HG02943 (cell line): Measurements from ENCODE around the gene FBXO10.

Source experiments
- ATAC-seq: cut with Tn5 transposase; IDR thresholded peaks from one replicate; pipeline ENCODE4 v1.9.1; 2021; ENCODE audit warnings: mild to moderate bottlenecking, low read depth, moderate library complexity; ENCODE audit not compliant: unreplicated experiment

FBXO10 gene

DNA sequence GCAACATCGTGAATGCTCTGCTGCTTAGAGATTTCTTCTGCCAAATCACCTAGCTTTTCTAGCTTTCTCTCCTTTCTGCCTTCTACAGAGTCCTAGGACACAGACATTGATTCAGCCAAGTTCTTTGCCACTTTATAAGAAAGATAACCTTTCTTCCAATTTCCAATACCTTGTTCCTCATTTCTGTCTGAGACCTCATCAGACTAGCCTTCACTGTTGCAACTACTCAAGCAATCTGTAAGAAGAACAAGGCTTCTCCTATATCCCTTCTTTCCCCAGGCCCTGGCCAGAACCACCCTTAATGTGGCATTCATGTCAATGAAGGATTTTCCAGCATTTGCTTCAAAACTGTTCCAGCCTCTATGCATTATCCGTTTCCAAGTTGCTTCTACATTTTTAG is 24.3 kb downstream of the FBXO10 start:
- no peak for ATAC-seq

DNA sequence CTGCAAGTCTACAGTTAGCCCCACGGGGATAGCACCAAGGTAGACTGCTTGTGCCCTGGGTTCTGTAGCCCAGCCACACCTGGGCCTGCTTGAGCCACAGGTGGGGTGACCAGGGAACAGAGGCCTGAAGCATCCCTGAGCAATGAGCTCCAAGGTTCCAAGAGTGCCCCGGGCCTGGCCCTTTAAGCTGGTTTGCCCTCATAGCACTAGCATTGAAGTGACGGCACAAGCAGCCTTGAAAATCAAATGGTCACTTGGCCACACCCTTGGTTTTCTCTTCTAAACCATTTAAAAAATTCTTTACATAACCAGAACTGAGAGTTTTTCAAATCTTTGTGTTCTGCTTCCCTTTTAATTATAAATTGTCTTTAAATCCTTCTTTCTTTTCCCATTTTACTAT is 24.7 kb downstream of the FBXO10 start:
- ATAC-seq: no peak

DNA sequence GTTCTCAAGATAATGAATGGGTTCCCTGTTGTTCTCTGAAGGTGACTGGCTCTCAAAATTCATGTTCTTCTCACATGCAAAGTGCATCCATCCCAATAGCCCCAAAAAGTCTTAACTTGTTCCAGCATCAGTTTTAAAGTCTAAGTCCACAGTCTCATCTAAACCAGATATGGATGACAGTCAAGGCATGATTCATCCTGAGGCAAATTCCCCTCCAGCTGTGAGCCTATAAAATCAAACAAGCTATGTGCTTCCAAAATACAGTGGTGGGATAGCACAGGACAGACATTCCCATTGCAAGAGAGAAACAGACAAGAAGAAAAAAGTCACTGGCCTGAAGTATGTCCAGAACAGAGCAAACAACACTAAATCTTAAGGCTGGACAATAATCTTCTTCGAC is 25.4 kb downstream of the FBXO10 start:
- no peak for ATAC-seq

DNA sequence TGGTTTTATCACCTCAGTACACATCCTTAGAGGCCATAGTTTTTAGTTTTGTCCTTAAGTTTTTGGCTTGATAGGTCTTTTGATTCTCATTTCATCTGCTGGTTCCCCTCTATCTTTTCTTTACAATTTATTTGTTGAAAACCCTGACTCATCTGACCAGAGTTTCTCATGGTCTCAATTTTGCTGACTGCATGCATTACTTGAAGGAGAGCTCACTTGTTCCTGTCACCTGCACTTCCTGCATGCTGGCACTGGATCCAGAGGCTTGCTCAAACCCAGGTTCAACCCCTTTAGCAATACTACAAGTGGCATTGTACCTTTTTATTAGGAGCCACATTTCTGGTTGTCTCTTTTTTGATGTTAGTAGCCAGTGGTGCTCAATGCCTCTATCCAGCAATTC is 26.7 kb downstream of the FBXO10 start:
- ATAC-seq: no peak

DNA sequence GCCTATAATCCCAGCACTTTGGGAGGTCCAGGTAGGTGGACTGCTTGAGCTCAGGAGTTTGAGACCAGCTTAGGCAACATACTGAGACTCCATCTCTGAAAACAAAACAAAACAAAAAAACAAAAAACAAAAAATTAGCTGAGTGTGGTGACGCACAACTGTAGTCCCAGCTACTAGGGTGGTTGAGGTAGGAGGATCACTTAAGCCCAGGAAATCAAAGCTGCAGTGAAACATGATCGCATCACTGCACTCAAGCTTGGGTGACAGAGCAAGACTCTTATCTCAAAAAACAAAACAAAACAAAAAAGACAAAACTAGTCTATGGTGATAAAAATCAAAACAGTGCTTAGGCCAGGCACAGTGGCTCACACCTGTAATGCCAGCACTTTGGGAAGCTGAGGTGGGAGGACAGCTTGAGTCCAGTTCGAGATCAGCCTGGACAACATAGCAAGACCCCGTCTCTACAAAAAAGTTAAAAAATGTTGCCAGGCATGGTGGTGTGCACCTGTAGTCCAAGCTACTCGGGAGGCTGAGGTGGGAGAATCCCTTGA is 28.8 kb downstream of the FBXO10 start:
- no peak for ATAC-seq

DNA sequence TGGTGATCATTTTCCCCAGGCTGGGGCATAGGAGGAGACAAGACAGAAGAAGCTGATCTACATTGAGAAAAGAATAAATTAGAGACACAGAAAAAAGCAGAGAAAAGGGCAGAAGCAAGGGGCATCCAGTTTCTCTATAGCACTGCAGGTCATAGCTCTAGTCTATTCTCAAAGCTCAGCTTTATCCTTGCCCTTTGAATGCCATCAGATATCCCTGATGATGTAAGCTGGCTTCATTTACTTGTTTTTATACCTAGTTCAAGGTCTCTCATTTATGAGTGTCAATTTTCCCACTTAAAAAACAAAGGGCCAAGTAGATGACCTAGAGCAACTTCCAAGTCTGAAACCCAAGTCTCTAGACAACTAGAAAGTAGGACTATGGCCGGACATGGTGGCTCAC is 32.7 kb downstream of the FBXO10 start:
- no peak for ATAC-seq

DNA sequence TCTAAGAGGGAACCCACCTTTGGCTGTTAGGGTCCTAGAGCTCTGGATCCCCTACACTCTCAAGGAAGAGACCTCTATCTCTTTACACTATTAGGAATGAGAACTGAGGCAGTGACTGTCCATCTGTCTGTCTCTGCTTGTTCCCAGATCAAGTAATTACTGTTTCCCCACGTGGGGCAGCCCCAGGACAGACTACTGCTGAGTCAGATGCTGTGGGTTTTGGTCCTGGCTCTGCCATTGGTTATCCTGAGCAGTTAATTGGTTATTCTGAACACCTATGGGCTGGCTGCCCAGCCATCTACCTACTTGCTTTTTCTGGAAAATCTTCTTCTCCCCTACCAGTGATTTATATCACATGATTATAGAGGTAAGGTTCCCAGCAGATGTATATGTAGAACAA is 33.3 kb downstream of the FBXO10 start:
- ATAC-seq: no peak

DNA sequence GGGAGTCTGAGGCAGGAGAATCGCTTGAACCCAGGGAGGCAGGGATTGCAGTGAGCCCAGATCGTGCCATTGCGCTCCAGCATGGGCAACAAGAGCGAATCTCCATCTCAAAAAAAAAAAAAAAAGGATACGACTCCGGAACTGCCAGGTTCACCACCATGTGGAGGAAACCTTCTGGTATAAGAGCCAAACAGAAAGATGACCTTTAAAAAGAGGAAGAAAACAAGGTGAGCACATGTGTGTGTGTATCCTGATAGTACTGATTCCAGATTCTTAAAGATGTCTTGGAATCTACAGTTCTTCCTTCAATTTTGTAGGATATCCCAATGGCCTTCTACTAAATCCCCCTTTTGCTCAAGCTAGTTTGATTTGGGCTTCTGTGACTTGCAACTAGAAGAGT is 33.7 kb downstream of the FBXO10 start:
- ATAC-seq: no peak

DNA sequence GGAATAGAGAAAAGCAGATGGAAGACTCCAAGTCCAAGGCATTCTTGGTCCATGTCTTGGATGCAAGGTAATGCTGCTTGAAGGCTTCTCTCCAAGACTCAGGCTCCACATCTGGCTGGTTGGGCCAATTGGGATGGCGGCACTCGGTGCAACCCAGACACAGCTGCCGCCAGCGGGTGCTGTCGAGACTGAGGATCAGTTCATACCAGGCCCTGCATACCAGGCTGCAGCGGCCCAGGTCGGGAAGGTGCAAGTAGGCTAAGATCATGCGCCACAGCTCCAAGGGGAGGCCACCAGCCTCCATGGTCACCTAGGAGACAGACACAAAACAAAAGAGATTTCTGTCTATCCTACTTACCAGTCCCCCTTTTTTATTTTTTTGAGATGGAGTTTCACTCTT is 34.7 kb downstream of the FBXO10 start:
- no peak for ATAC-seq

DNA sequence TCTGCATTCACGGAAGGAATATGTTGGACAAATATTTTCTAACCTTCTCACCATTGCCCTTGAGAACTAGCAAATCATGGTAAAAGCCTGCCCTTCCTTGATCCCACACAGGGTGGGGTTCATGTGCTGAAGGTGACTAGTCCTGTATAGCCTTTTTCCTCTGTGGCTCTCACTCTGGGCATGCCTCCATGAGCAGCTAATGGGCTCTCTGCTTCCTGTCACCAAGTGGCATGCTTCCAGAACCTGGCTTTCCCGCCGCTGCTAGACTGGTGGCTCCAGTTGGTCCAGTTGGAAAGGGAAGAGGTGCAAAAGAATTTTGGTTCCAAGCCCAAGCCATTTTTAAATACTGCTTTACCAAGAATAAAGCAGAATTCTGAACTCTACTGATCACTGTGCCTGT is 35.5 kb downstream of the FBXO10 start:
- ATAC-seq: no peak

DNA sequence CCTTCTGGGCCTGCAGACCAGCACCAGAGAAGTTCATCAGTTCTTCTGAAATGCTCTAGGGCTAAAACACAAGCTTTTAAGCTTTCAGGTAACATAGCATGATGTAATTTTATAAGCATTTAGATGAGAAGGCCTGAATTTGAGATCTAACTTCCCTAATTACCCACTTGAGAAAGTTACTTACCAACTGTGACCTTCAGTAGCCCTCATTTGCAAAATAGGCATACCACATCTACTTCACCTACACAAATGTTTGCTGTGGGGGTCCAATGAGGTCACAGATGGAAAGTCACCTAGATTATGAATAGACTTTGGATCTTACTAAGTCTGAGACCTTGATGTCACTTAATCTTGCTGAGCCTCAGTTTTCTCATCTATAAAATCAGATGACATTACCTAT is 36.5 kb downstream of the FBXO10 start:
- ATAC-seq: no peak

DNA sequence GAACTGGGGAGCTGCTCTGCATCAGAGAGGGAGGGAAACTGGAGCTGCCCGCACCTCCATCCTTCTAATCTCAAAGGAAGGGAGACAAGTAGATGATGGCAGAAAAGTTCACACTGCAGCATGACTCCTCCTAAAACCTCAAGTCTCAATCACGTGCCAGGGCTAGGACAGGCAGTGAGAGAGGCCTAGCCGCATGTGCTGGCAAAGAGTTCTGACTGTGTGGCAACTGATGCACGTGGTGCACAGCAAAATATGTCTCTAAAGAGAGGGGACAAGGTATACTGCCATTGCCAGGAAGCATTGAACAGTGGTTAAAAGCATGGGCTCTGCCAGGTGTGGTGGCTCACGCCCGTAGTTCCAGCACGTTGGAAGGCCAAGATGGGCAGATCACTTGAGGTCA is 38.1 kb downstream of the FBXO10 start:
- ATAC-seq: no peak

DNA sequence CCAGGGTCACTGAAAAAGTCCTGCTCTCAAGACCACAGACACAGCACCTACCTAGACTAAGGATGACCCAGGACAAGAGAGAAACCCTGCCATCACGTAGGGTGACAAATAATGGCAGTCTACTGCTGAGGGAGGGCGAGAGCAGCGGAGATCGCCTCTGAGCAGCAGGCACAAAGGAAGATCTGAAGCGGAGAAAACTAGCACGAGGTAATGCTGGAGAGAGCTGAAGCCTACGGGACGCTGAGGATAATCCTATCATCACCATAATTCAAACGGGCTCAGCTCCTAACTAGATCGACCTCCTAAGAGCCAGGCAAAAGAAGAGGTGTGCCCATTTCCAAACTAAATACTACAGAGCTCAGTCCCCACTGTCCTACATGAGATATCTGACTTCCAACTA is 41.3 kb downstream of the FBXO10 start:
- no peak for ATAC-seq

DNA sequence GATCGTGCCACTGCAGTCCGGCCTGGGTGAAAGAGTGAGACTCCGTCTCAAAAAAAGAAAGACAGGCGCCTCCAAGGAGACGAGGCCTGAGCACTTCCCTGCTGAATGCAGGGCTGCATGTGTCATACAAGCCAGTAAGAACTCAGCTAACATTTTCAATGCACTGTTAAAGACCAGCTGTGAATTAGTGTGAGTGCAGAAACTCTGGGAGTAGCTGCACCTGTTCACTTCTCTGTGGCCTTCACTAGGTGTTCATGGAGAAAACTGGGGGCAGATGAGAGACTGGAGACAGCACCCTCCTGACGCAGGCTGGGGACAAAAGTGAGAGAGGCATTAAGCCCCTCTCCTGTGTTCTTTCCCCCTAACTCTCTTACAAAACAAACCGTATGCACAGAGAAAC is 41.8 kb downstream of the FBXO10 start:
- no peak for ATAC-seq

DNA sequence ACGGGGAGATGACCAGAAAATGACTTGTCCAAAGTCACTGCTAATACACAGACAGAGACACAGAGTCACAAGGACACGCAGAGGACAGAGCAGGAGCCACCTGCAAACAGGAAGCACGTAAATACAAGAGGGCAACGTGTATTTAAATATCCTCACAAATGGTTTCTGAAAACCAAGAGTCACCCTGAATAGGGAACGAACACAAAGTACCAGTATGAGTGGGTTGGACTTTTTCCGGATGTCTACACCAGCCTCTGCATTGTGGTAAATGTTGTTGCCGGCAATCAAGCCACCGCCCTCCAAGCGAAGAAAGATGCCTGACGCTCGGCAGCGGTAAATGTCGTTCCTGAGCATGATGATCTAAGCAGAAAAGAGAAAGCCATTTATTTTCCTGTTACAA is 44.5 kb downstream of the FBXO10 start:
- ATAC-seq: no peak

DNA sequence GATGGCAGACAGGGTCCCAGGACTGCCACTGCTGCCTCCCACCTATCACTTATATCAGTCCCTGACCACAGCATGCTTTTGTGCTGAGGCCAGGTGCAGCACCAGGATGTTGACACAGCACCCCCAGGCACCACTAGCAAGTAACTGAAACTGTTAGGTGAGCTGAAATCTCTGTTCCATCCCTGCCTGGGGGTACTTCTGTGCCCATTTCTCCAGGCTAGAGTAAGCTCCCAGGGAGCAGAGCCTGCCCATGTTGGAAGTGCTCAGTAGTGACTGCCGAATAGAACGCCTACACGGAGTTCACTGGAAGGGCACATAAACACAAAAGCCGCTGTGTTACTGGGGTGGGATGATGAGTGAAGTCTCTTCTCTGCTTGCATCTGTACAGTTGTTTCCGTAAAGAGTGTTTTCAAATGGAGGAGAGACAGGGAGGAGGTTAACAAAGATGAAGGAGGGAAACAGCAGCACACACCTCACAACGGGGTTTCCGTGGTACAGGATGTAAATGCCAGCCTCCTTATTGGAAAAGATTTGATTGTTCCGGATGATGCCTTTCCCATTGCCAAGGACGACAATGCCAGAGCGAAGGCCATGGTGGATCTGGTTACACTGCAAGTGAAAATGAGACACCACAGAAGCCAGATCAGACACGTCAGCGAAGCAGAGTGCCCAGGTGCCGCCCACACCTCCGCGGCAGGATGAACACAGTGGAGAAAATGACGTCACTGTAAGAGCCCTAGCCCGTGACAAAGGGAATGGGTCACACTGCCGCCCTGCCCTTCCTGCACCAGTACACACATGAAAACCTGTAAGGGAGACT is 47.3 kb downstream of the FBXO10 start:
- ATAC-seq: no peak

DNA sequence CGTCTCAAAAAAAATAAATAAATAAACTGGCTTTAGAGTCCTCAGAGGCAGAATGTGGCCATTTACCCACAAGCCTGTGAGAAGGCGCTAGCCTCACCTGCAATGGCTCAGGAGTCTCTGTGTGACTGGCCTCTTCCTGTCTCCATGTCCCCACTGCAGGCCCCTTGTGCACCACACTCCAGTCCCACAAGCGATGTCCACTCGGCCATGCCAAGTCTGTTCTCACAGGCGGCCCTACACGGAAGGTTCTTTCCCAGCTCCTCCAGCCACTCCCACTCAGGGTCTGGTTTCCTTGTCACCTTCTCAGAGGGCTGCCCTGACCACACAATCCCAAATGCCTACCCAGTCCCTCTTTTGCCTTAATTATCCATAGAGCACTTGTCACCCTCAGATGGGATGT is 52.3 kb downstream of the FBXO10 start:
- no peak for ATAC-seq

DNA sequence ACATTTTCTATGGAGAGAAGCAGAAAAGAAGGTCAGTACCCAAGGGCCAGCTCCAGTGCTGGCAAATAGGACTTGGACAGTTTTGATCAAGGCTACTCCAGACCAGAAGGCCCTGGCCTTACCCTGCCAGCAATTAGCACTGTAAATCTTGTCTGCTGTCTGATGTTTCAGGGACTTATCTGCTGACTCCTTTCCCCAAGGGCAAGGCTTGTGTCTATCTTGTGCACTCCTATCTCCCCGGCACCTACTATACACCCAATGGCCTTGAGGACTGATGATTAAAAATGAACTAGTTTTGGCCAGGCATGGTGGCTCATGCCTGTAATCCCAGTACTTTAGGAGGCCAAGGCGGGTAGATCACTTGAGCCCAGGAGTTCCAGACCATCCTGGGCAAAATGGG is 53.2 kb downstream of the FBXO10 start:
- ATAC-seq: no peak

DNA sequence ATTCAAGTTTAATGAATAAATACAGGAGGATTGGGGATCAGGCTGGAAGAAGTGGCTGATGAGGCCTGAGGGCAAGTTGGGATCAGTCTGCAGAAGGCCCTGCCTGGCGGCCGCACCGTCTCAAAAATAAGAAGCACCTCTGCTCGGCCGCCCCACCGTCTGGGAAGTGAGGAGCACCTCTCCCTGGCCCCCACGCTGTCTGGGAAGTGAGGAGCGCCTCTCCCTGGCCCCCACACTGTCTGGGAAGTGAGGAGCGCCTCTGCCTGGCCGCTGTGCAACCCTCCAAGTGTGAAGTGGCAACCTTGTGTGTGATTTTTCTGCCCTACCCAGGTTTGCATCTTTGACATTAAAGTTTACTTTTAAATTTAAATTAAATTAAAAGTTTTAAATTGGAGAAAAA is 55.1 kb downstream of the FBXO10 start:
- no peak for ATAC-seq

DNA sequence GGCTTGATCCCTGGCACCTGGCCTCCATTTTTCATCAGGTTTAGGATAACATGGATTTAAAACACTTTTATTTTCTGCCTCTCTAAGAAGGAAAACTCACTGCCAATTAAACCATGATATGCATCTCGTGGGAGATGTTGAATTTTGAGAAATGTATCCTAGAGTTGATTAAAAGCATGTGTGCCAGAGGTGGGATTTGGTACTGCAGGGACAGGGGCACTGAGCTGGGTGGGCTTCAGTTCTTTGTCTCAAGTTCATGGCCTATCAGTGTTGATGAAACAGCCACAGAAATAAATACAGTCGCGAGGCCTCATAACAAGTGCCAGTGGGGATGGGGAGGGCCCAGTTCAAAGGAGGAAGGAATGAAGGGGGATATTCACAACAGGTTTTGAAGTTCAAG is 55.5 kb downstream of the FBXO10 start:
- no peak for ATAC-seq

DNA sequence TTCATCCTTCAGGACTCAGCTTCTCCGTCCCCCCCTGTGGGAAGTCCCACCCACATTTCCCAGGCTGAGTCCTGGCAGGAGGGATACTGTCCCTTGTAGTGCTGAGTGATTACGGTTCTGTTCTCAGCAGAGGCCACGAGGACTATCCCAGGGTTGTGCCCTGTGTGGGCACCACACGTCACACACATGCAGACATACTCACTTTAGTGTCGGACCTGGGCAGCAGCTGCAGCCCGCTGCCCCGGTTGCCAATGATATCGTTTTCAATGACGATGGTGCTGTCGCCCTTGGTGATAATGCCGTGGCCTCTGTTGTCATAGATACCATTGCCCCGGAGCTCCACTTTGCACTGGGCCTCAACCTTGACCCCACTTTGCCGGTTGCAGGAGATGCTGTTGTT is 58.3 kb downstream of the FBXO10 start:
- ATAC-seq: no peak

DNA sequence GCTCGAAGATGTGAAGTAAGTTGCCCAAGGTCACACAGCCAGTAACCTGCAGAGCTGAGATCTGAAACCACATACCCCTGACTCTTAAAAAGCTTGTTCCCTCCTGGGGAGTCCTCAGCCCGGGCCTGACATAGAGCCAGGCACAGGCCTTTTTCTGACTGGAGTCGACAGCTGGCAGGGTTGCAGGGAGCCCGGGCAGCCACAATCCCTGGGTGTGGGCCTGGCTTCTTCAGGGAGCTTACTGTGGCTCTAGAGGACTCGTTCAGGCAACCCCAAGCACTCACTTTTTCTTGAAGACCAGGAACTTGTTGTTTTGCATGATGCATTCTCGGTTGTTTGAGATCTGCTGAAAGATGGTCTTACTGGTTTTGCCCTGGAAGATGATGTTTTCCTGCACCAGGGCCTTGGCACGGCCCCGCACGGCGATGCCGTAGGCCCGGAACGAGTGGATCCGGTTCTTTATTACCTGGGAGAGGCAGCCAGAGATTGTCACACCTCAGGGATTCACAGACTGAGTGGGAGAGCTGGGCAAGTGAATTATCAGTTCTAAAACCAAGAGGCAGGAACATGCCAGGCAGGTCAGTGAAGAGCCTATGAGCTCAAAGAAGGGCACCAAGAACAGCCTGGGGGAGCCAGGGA is 60.4 kb downstream of the FBXO10 start:
- ATAC-seq: no peak
